PC-9 (cell line): ENCODE data around the gene SCLY. TPM values are rescaled to one million over a fixed set of nuclear protein-coding genes. Genes with fewer than 3 reads are reported as not detected.

Source experiments
- BruUV-seq: library from RNA; stranded (reverse); fragments of 400-500 nt; replicated peaks from 2 replicates; lab custom pipeline; 2021; lab: Mats Ljungman, UMichigan
- CTCF ChIA-PET: fragments of 300-600 bp; sonication (Branson Sonifier 250); formaldehyde crosslinking; loops from one replicate; lab custom pipeline; 2022; ENCODE audit warnings: antibody characterized with exemption; lab: Charles Lee
- POLR2A ChIA-PET: fragments of 300-600 bp; sonication (Branson Sonifier 250); formaldehyde crosslinking; loops from one replicate; lab custom pipeline; 2022; ENCODE audit warnings: antibody characterized with exemption; ENCODE audit not compliant: unreplicated experiment; lab: Charles Lee
- DNase-seq, 2 experiments: peaks; one replicate each; pipeline versions ENCODE4 v3.0.0 to v3.0.0-alpha.2; 2015 to 2022; ENCODE audit warnings: mixed read lengths in 1 of 2
- H2AFZ ChIP-seq: fragments of 200-600 bp; sonication (generic); 2 replicates; pipeline ENCODE4 v1.8.1; 2017; ENCODE audit warnings: antibody characterized with exemption
- H3F3A ChIP-seq: fragments of 200-600 bp; sonication (generic); 2 replicates; pipeline ENCODE4 v1.8.1; 2017; ENCODE audit warnings: antibody characterized with exemption, mild to moderate bottlenecking, low read depth; ENCODE audit not compliant: insufficient read depth
- H3K27ac ChIP-seq: fragments of 200-600 bp; sonication (generic); 2 replicates; pipeline ENCODE4 v1.6.1; 2016; ENCODE audit warnings: mixed run types
- H3K27me3 ChIP-seq: fragments of 200-600 bp; sonication (generic); 2 replicates; pipeline ENCODE4 v1.6.1; 2016; ENCODE audit warnings: low read depth, mixed run types; ENCODE audit not compliant: insufficient read depth
- H3K36me3 ChIP-seq: fragments of 200-600 bp; sonication (generic); 2 replicates; pipeline ENCODE4 v1.6.1; 2016; ENCODE audit warnings: low read depth, mixed run types
- H3K4me1 ChIP-seq: fragments of 200-600 bp; sonication (generic); replicated peaks from 2 replicates; pipeline ENCODE4 v1.6.1; 2016; ENCODE audit warnings: mixed run types; ENCODE audit not compliant: insufficient read depth
- H3K4me2 ChIP-seq: fragments of 200-600 bp; sonication (generic); 2 replicates; pipeline ENCODE4 v1.6.1; 2017; ENCODE audit warnings: mixed run types
- H3K4me3 ChIP-seq: fragments of 200-600 bp; sonication (generic); 2 replicates; pipeline ENCODE4 v1.6.1; 2016; ENCODE audit warnings: mixed run types
- H3K79me2 ChIP-seq: fragments of 200-600 bp; sonication (generic); 2 replicates; pipeline ENCODE4 v1.6.1; 2017; ENCODE audit warnings: low read depth, mixed run types
- H3K9me2 ChIP-seq: fragments of 200-600 bp; sonication (generic); 2 replicates; pipeline ENCODE4 v1.8.1; 2017; ENCODE audit warnings: mild to moderate bottlenecking; ENCODE audit not compliant: insufficient read depth
- H3K9me3 ChIP-seq: fragments of 200-600 bp; sonication (generic); 2 replicates; pipeline ENCODE4 v1.8.1; 2016; ENCODE audit warnings: low read depth; ENCODE audit not compliant: insufficient read depth
- H4K20me1 ChIP-seq: fragments of 200-600 bp; sonication (generic); 2 replicates; pipeline ENCODE4 v1.8.1; 2017; ENCODE audit not compliant: insufficient read depth
- CTCF ChIP-seq: fragments of 200-600 bp; sonication (generic); conservative IDR thresholded peaks from 2 replicates; pipeline ENCODE4 v1.6.1; 2017; ENCODE audit warnings: mixed run types, antibody characterized with exemption, mild to moderate bottlenecking, moderate library complexity
- EZH2 ChIP-seq: fragments of 200-600 bp; sonication (generic); IDR thresholded peaks from 2 replicates; pipeline ENCODE4 v1.8.0; 2017; ENCODE audit warnings: antibody characterized with exemption, low read depth
- intact Hi-C: fragments of 100-400 bp; cut with micrococcal nuclease; formaldehyde crosslinking; loops from one replicate; pipeline ENCODE4 v1.10.0; 2022; ENCODE audit not compliant: unreplicated experiment
- total RNA-seq: library from RNA; stranded (reverse); gene quantifications from 2 replicates; pipeline ENCODE4 v1.2.3, GENCODE V29; 2021

SCLY gene
- total RNA-seq, 1 experiment from 2014 or later, result 40.0 TPM

- Histone ChIP-seq H3F3A (peaks cover 12% of the 10 kb centered on the region; the same call in 1 of the 2 replicates), H3K9me2 (no peaks in the 10 kb centered on the region), H3K27ac (no peak overlapping the region), H3K79me2 (no peaks in the 10 kb centered on the region), H3K4me2 (no peak overlapping the region), H3K9me3 (no peaks in the 10 kb centered on the region), H3K4me1 (no peaks in the 10 kb centered on the region), H4K20me1 (no peaks in the 10 kb centered on the region), H2AFZ (no peak overlapping the region), H3K36me3 (peaks cover 12% of the 10 kb centered on the region), H3K4me3 (no peak overlapping the region), H3K27me3 (no peaks in the 10 kb centered on the region)
- BruUV-seq, result no TSS peak
- DNase-seq, result no peak
- TF ChIP-seq CTCF (no peak), EZH2 (no peak)
- ChIA-PET POLR2A (no interaction called here), CTCF (no interaction called here)
- intact Hi-C loops, result no loop called here
Measured at GRCh38 chr2:238043851-238044250, 16.9 kb upstream of the SCLY start.

GRCh38 chr2:238045575-238045974 lies 15.2 kb upstream of the SCLY start:
- CTCF ChIA-PET, result no interaction called here
- TF ChIP-seq CTCF, result no peak
- no peak for TF ChIP-seq EZH2
- no TSS peak for BruUV-seq
- Histone ChIP-seq H2AFZ (no peak overlapping the region), H3K4me2 (no peak overlapping the region), H3K4me3 (no peak overlapping the region), H3K27me3 (no peaks in the 10 kb centered on the region), H3K27ac (no peak overlapping the region), H3K36me3 (peaks cover 12% of the 10 kb centered on the region), H3K9me3 (no peaks in the 10 kb centered on the region), H3K4me1 (no peaks in the 10 kb centered on the region), H4K20me1 (no peaks in the 10 kb centered on the region), H3F3A (peaks cover 12% of the 10 kb centered on the region; the same call in 1 of the 2 replicates), H3K79me2 (no peaks in the 10 kb centered on the region), H3K9me2 (no peaks in the 10 kb centered on the region)
- POLR2A ChIA-PET, result no interaction called here
- intact Hi-C loops, result no loop called here
- DNase-seq, result no peak

- H3K4me1 ChIP-seq, result no peaks in the 10 kb centered on the region
- no peak overlapping the region for H2AFZ ChIP-seq
- ChIA-PET POLR2A (no interaction called here), CTCF (interaction anchor here (1.2 kb wide), 1 partner anchor 88 kb away, joined by 3 read pairs; no protein-coding TSS in a partner anchor)
- no peak overlapping the region for H3K27ac ChIP-seq
- H3K27me3 ChIP-seq, result no peaks in the 10 kb centered on the region
- 0 out of 2 replicates have a peak, but pooled peaks cover 8% of the 10 kb centered on the region for H3F3A ChIP-seq
- H4K20me1 ChIP-seq, result no peaks in the 10 kb centered on the region
- H3K9me2 ChIP-seq, result no peaks in the 10 kb centered on the region
- BruUV-seq, result no TSS peak
- H3K4me3 ChIP-seq, result no peak overlapping the region
- intact Hi-C loops, result no loop called here
- no peak for TF ChIP-seq EZH2
- TF ChIP-seq CTCF, result no peak
- H3K9me3 ChIP-seq, result no peaks in the 10 kb centered on the region
- DNase-seq, result no peak
- H3K79me2 ChIP-seq, result no peaks in the 10 kb centered on the region
- no peak overlapping the region for H3K4me2 ChIP-seq
- H3K36me3 ChIP-seq, result peaks cover 7% of the 10 kb centered on the region
Measured at GRCh38 chr2:238046725-238047270, 14.0 kb upstream of the SCLY start.
